ENCODE measurements around the gene SH2D3A. TPM values are rescaled to one million over a fixed set of nuclear protein-coding genes. Genes with fewer than 3 reads are reported as not detected.

SH2D3A gene
- total and polyA plus RNA-seq, 2 donors from 2014 or later = 12.5 to 35.4 TPM

DNA sequence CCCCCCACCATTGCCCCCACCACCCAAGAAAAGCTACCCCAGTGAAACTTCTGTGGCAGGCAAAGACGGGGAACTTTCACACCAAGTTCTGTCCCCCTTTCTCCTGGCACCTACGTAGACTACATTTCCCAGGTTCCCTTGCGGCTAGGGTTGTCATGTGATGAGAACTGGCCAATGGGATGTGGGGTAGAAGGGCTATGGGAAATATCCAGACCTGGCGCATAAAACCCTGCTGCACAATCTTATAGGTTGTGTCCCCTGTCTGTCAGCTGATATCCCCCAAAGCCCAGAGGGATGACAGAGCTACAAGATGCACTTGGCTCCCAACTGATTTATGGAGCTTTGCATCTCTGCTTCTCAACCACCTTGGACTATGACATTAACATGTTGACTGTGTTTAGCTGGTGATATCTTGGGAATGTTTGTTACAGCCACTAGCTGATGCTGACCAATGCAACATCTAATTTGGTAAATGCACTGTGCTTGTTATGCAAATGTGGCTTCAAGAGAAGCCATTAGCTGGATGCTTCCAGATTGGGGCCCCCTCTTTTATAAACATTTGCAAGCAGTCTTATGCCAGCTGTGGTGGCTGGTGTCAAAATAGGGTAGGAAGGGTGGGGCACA lies 6.1 kb downstream of the SH2D3A start:
- DNase-seq = peak in 1 of 5 donors; percentile 9
- H3K9ac ChIP-seq (ENCODE audit: low read length in 3 of 3) = no peak overlapping the region
- no peaks in the 10 kb centered on the region for H3K27me3 ChIP-seq (ENCODE audit: control insufficient read depth, insufficient read depth, low read length)
- FAIRE-seq = no peak
- H3K27ac ChIP-seq (ENCODE audit: low read depth in 2 of 2, low read length in 2 of 2) = no peak overlapping the region
- H3K4me3 ChIP-seq (ENCODE audit: low read length in 3 of 3) = no peak overlapping the region
- H3K4me1 ChIP-seq (ENCODE audit: control insufficient read depth in 2 of 3, insufficient read depth in 2 of 3, low read depth in 1 of 3, low read length in 3 of 3) = peaks cover 0 to 5% (median 0%) of the 10 kb centered on the region in 3 donors
- TF ChIP-seq, protein P1, sequence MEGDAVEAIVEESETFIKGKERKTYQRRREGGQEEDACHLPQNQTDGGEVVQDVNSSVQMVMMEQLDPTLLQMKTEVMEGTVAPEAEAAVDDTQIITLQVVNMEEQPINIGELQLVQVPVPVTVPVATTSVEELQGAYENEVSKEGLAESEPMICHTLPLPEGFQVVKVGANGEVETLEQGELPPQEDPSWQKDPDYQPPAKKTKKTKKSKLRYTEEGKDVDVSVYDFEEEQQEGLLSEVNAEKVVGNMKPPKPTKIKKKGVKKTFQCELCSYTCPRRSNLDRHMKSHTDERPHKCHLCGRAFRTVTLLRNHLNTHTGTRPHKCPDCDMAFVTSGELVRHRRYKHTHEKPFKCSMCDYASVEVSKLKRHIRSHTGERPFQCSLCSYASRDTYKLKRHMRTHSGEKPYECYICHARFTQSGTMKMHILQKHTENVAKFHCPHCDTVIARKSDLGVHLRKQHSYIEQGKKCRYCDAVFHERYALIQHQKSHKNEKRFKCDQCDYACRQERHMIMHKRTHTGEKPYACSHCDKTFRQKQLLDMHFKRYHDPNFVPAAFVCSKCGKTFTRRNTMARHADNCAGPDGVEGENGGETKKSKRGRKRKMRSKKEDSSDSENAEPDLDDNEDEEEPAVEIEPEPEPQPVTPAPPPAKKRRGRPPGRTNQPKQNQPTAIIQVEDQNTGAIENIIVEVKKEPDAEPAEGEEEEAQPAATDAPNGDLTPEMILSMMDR (IDR thresholded peaks at IDR 0.05; ENCODE audit: borderline replicate concordance, extremely low read depth, insufficient read depth) = no peak
- intact Hi-C loops (cut with DNase I) = no loop called here
- no peaks in the 10 kb centered on the region for H3K36me3 ChIP-seq (ENCODE audit: control insufficient read depth in 2 of 3, insufficient read depth in 3 of 3, low read length in 3 of 3)
- no peaks in the 10 kb centered on the region for H3K9me3 ChIP-seq (ENCODE audit: control insufficient read depth in 2 of 3, insufficient read depth in 1 of 3, low read length in 3 of 3)

DNA sequence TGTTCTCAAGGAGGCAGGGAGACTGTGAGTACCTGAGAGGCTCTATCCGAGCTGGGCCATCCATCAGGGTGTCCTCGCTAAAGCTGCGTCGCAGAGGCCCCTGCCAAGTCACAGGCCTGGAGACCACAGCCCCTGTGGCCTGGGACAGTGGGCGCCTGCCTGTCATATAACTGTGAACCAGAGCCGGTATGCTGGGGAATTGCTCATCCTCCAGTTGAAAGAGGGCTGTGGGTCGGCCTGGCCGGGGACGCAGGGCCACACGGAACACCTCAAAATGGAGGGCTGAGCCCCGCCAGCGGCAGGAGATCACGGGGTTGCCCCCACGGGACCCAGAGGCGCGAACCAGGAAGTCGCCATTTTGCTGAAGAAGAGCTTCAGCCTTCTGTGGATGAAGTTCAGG lies 6.6 kb downstream of the SH2D3A start:
- Histone ChIP-seq H3K27me3 (ENCODE audit: control insufficient read depth, insufficient read depth, low read length) (no peaks in the 10 kb centered on the region), H3K4me1 (ENCODE audit: control insufficient read depth in 2 of 3, insufficient read depth in 2 of 3, low read depth in 1 of 3, low read length in 3 of 3) (peaks cover 0 to 2% (median 0%) of the 10 kb centered on the region in 3 donors), H3K9me3 (ENCODE audit: control insufficient read depth in 2 of 3, insufficient read depth in 1 of 3, low read length in 3 of 3) (no peaks in the 10 kb centered on the region), H3K27ac (ENCODE audit: low read depth in 2 of 2, low read length in 2 of 2) (no peak overlapping the region), H3K36me3 (ENCODE audit: control insufficient read depth in 2 of 3, insufficient read depth in 3 of 3, low read length in 3 of 3) (no peaks in the 10 kb centered on the region), H3K4me3 (ENCODE audit: low read length in 3 of 3) (no peak overlapping the region), H3K9ac (ENCODE audit: low read length in 3 of 3) (no peak overlapping the region)
- TF ChIP-seq, protein P1 (IDR thresholded peaks at IDR 0.05; ENCODE audit: borderline replicate concordance, extremely low read depth, insufficient read depth) = no peak
- FAIRE-seq (no peak), DNase-seq (peak in 2 of 5 donors; percentile 39 to 65)
- intact Hi-C loops (cut with DNase I) = no loop called here

DNA sequence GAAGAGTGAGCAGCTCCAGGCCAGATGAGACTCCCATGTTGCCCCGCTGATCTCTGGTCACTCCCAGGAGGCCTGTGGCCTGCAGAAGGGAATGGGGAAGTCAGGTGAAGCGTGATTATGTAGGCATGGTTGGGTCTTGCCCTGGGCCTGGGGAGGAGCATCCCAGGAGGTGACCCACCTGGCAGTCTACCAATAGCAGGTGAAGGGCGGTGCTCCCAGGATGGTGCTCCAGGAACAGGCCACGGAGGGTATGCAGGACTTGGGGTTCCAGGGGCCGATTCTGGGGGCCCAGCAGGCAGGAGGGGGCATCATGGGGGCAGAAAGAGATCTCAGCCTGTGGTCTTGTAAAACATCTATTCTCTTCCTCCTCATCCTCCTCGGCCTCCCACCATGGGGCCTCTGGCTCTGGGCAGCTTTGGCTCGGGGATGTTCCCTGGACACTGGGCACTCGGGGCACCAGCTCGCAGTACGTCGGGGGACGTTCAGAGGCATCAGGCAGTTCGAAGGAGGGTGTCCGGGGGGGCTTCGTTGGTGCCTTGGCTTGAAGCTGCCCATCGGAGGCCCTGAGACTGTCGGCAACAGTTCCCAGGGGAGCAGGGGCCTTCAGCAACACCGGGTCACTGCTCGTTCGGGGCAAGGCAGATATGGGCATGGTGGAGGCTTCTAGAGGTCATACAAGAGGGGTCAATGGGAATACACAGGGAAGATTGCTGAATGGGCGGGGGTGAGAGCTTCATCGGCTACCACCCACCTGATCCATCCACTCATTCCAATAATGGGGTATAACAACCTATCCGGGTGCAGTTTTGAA lies 12.4 kb downstream of the SH2D3A start:
- Histone ChIP-seq H3K27ac (ENCODE audit: low read depth in 2 of 2, low read length in 2 of 2) (no peak overlapping the region), H3K4me3 (ENCODE audit: low read length in 3 of 3) (no peak overlapping the region), H3K4me1 (ENCODE audit: control insufficient read depth in 2 of 3, insufficient read depth in 2 of 3, low read depth in 1 of 3, low read length in 3 of 3) (peaks cover 0 to 5% (median 0%) of the 10 kb centered on the region in 3 donors), H3K27me3 (ENCODE audit: control insufficient read depth, insufficient read depth, low read length) (no peaks in the 10 kb centered on the region), H3K36me3 (ENCODE audit: control insufficient read depth in 2 of 3, insufficient read depth in 3 of 3, low read length in 3 of 3) (peaks cover 0 to 8% (median 0%) of the 10 kb centered on the region in 3 donors), H3K9me3 (ENCODE audit: control insufficient read depth in 2 of 3, insufficient read depth in 1 of 3, low read length in 3 of 3) (no peaks in the 10 kb centered on the region), H3K9ac (ENCODE audit: low read length in 3 of 3) (no peak overlapping the region)
- DNase-seq (peak in 2 of 5 donors; percentile 45 to 67), FAIRE-seq (no peak)
- TF ChIP-seq, protein P1 (IDR thresholded peaks at IDR 0.05; ENCODE audit: borderline replicate concordance, extremely low read depth, insufficient read depth) = no peak
- intact Hi-C loops (cut with DNase I) = no loop called here
